H1 (cell line): ENCODE results near the gene PEX1. TPM values are rescaled to one million over a fixed set of nuclear protein-coding genes. Genes with fewer than 3 reads are reported as not detected.
A peak's percentile ranks its signal among the peaks of the same experiment; 100 is the strongest.

ENCODE experiments used
- CTCF ChIA-PET: fragments of 300-600 bp; sonication (Branson Sonifier 250); formaldehyde crosslinking; loops from one replicate; lab custom pipeline; 2021; ENCODE audit not compliant: partially characterized antibody; lab: Charles Lee
- POLR2A ChIA-PET: fragments of 300-600 bp; sonication (Branson Sonifier 250); formaldehyde crosslinking; loops from one replicate; lab custom pipeline; 2021; ENCODE audit warnings: inconsistent platforms; ENCODE audit not compliant: partially characterized antibody; lab: Charles Lee
- DNase-seq, 2 experiments: peaks; one replicate each; pipeline versions ENCODE4 v3.0.0 to v3.0.0-alpha.2; 2010 to 2022; ENCODE audit warnings: low spot score in 2 of 2, low read depth in 1 of 2, mixed read lengths in 1 of 2
- FAIRE-seq: peaks from 2 replicates; lab custom pipeline; 2011; peaks lifted over from hg19 to GRCh38; lab: Jason Lieb, UNC
- H2AFZ ChIP-seq: 2 replicates; pipeline ENCODE4 v1.8.1; 2012; ENCODE audit warnings: low read length, inconsistent platforms
- H2AK5ac ChIP-seq: 2 replicates; pipeline ENCODE4 v1.6.1; 2013; ENCODE audit warnings: low read depth, low read length
- H2BK120ac ChIP-seq: replicated peaks from 2 replicates; pipeline ENCODE3; 2013; ENCODE audit warnings: low read depth, low read length, inconsistent platforms
- H2BK12ac ChIP-seq: 2 replicates; pipeline ENCODE4 v1.6.1; 2013; ENCODE audit warnings: low read depth, low read length
- H2BK15ac ChIP-seq: 2 replicates; pipeline ENCODE4 v1.6.1; 2013; ENCODE audit warnings: low read length
- H2BK20ac ChIP-seq: 2 replicates; pipeline ENCODE4 v1.6.1; 2013; ENCODE audit warnings: low read length
- H2BK5ac ChIP-seq: 2 replicates; pipeline ENCODE4 v1.6.1; 2013; ENCODE audit warnings: low read depth, low read length
- H3K14ac ChIP-seq: 2 replicates; pipeline ENCODE4 v1.6.1; 2013; ENCODE audit warnings: inconsistent platforms; ENCODE audit not compliant: insufficient read length
- H3K18ac ChIP-seq: 2 replicates; pipeline ENCODE4 v1.6.1; 2013; ENCODE audit warnings: low read length; ENCODE audit errors: extremely low read depth
- H3K23ac ChIP-seq: 2 replicates; pipeline ENCODE4 v1.6.1; 2013; ENCODE audit warnings: inconsistent platforms; ENCODE audit not compliant: insufficient read length
- H3K23me2 ChIP-seq: 2 replicates; pipeline ENCODE4 v1.6.1; 2013; ENCODE audit warnings: low read depth, low read length
- H3K27ac ChIP-seq: 2 replicates; pipeline ENCODE4 v1.6.1; 2011; ENCODE audit warnings: low read depth, low read length, inconsistent platforms
- H3K27me3 ChIP-seq, 4 experiments: replicated peaks in 1 of 4; 1 replicate in 1 of 4; 2 replicates in 3 of 4; pipeline versions ENCODE4 v1.6.1 to v1.8.1; 2011 to 2013; ENCODE audit warnings: low read length in 3 of 4, mild to moderate bottlenecking in 3 of 4, inconsistent platforms in 2 of 4, mixed read lengths in 2 of 4, moderate library complexity in 1 of 4; ENCODE audit not compliant: control insufficient read depth in 3 of 4, insufficient read depth in 3 of 4; ENCODE audit errors: extremely low read depth in 1 of 4
- H3K36me3 ChIP-seq, 4 experiments: 2 replicates each; pipeline versions ENCODE4 v1.6.1 to v1.8.1; 2011 to 2013; ENCODE audit warnings: mild to moderate bottlenecking in 4 of 4, low read length in 3 of 4, moderate library complexity in 2 of 4, control low read depth in 1 of 4, inconsistent platforms in 1 of 4; ENCODE audit not compliant: insufficient read depth in 4 of 4, control insufficient read depth in 2 of 4
- H3K4ac ChIP-seq: replicated peaks from 2 replicates; pipeline ENCODE3; 2013; ENCODE audit warnings: low read length, low read depth, mixed read lengths, inconsistent platforms; ENCODE audit not compliant: insufficient read length
- H3K4me1 ChIP-seq, 4 experiments: replicated peaks in 1 of 4; 1 replicate in 1 of 4; 2 replicates in 3 of 4; pipeline versions ENCODE4 v1.6.1 to v1.8.1; 2011 to 2013; ENCODE audit warnings: low read length in 3 of 4, inconsistent platforms in 2 of 4, mixed read lengths in 1 of 4; ENCODE audit not compliant: insufficient read depth in 4 of 4, control insufficient read depth in 3 of 4
- H3K4me2 ChIP-seq, 2 experiments: 2 replicates each; pipeline versions ENCODE4 v1.6.1 to v1.8.1; 2011 to 2013; ENCODE audit warnings: low read depth in 2 of 2, low read length in 2 of 2, control low read depth in 1 of 2, inconsistent platforms in 1 of 2, mild to moderate bottlenecking in 1 of 2; ENCODE audit not compliant: insufficient read depth in 1 of 2
- H3K4me3 ChIP-seq, 4 experiments: fragments of 200-600, 300-600 bp in 1 of 4; sonication (generic), shearing (Covaris generic), sonication (Bioruptor Twin) in 1 of 4; 2 replicates each; pipeline versions ENCODE4 v1.5.1 to v1.8.1; 2011 to 2016; ENCODE audit warnings: low read length in 4 of 4, low read depth in 3 of 4, control low read depth in 2 of 4, inconsistent platforms in 2 of 4, mild to moderate bottlenecking in 2 of 4, mixed read lengths in 1 of 4, moderate library complexity in 1 of 4; ENCODE audit not compliant: insufficient read depth in 2 of 4; ENCODE audit errors: extremely low read depth in 1 of 4
- H3K56ac ChIP-seq: replicated peaks from 2 replicates; pipeline ENCODE3; 2013; ENCODE audit warnings: low read depth, mild to moderate bottlenecking, mixed read lengths, low read length, inconsistent platforms; ENCODE audit not compliant: insufficient read length
- H3K79me1 ChIP-seq: 2 replicates; pipeline ENCODE4 v1.6.1; 2013; ENCODE audit warnings: low read depth, low read length, control low read depth
- H3K79me2 ChIP-seq, 2 experiments: 2 replicates each; pipeline versions ENCODE4 v1.6.1 to v1.8.1; 2012 to 2013; ENCODE audit warnings: low read length in 2 of 2, mild to moderate bottlenecking in 2 of 2, inconsistent platforms in 1 of 2; ENCODE audit not compliant: insufficient read depth in 2 of 2, control insufficient read depth in 1 of 2
- H3K9ac ChIP-seq, 4 experiments: replicated peaks in 1 of 4; 1 replicate in 1 of 4; 2 replicates in 3 of 4; pipeline versions ENCODE4 v1.6.1 to v1.8.1; 2011 to 2013; ENCODE audit warnings: low read depth in 3 of 4, low read length in 3 of 4, control low read depth in 2 of 4, mild to moderate bottlenecking in 2 of 4, moderate library complexity in 2 of 4, inconsistent platforms in 1 of 4; ENCODE audit errors: extremely low read depth in 1 of 4
- H3K9me3 ChIP-seq, 2 experiments: 2 replicates each; pipeline versions ENCODE4 v1.6.1 to v1.8.1; 2012 to 2013; ENCODE audit warnings: mild to moderate bottlenecking in 2 of 2, moderate library complexity in 2 of 2, control low read depth in 1 of 2, inconsistent platforms in 1 of 2, low read depth in 1 of 2, low read length in 1 of 2, mixed read lengths in 1 of 2; ENCODE audit not compliant: insufficient read depth in 2 of 2
- H4K20me1 ChIP-seq, 2 experiments: replicated peaks in 1 of 2; 2 replicates each; pipeline versions ENCODE3 to v1.8.1; 2011 to 2013; ENCODE audit warnings: inconsistent platforms in 2 of 2, low read length in 2 of 2, mild to moderate bottlenecking in 1 of 2; ENCODE audit not compliant: insufficient read depth in 2 of 2, control insufficient read depth in 1 of 2
- H4K5ac ChIP-seq: 2 replicates; pipeline ENCODE4 v1.6.1; 2013; ENCODE audit warnings: low read length, low read depth, mixed read lengths, inconsistent platforms; ENCODE audit not compliant: insufficient read length
- H4K8ac ChIP-seq: 2 replicates; pipeline ENCODE4 v1.8.0; 2013; ENCODE audit warnings: mild to moderate bottlenecking, moderate library complexity, low read length, inconsistent platforms; ENCODE audit not compliant: insufficient read depth; ENCODE audit errors: extremely low read depth
- H4K91ac ChIP-seq: replicated peaks from 2 replicates; pipeline ENCODE3; 2013; ENCODE audit warnings: low read length, mixed read lengths, inconsistent platforms; ENCODE audit not compliant: insufficient read length
- ATF3 ChIP-seq: IDR thresholded peaks from 2 replicates; pipeline ENCODE4 v1.6.1; 2011; ENCODE audit warnings: low read depth, mild to moderate bottlenecking, low read length; ENCODE audit not compliant: insufficient read depth
- CHD2 ChIP-seq: IDR thresholded peaks from 2 replicates; pipeline ENCODE4 v1.6.1; 2012; ENCODE audit warnings: low read length, improper control_type of control experiment
- FOSL1 ChIP-seq: IDR thresholded peaks from 2 replicates; pipeline ENCODE4 v1.6.1; 2011; ENCODE audit warnings: mild to moderate bottlenecking, low read depth, low read length, moderate library complexity; ENCODE audit not compliant: insufficient read depth
- RNF2 ChIP-seq: fragments of 200-900, 300-1000 bp; sonication (generic); IDR thresholded peaks from 2 replicates; pipeline ENCODE4 v1.7.1; 2016; ENCODE audit warnings: borderline replicate concordance, low read depth, mild to moderate bottlenecking, antibody characterized with exemption, low read length; ENCODE audit not compliant: poor library complexity, severe bottlenecking; ENCODE audit errors: missing control alignments
- WGBS, 2 experiments: shearing (Covaris generic) in 1 of 2; methylation state at CpG; one replicate each; pipeline versions ENCODE4 v1.1.6 to v1.1.7; 2013 to 2015; ENCODE audit warnings: low lambda C conversion rate in 2 of 2, mixed read lengths in 2 of 2, inconsistent platforms in 1 of 2, low coverage in 1 of 2, missing lambda C conversion rate in 1 of 2; ENCODE audit not compliant: insufficient replicate concordance in 2 of 2, insufficient coverage in 1 of 2, insufficient read length in 1 of 2; ENCODE audit errors: extremely low coverage in 1 of 2, missing lambda C conversion rate in 1 of 2; 5-methylcytosine and 5-hydroxymethylcytosine counted together
- polyA plus RNA-seq, 7 experiments: library from polyadenylated mRNA; depleted of rRNA in 3 of 7; stranded (reverse) in 5 of 7; unstranded in 2 of 7; fragments of >200 nt in 5 of 7; fragments of 200-250 nt in 2 of 7; gene quantifications; 1 replicate in 5 of 7; 2 replicates in 1 of 7; 4 replicates in 1 of 7; pipeline versions ENCODE4 v1.2.1 to v1.2.3, GENCODE V29; 2011 to 2013; ENCODE audit warnings: missing spikeins in 2 of 7, mixed read lengths in 2 of 7
- total RNA-seq: library from RNA; stranded (reverse); fragmentation: NEBNext Ultra II Directional; extraction: Animal tissue kit (Norgen Biotek cat#: 25700); gene quantifications from 2 replicates; pipeline ENCODE4 v1.2.1, GENCODE V29; 2021

The PEX1 gene
- total and polyA plus RNA-seq, 2 of the 8 experiments (the other 6 are each of a cell fraction or from before 2014, with no cell fraction given): 16.4 to 23.9 TPM

GRCh38 chr7:92478095-92478494 lies 50.2 kb downstream of the PEX1 start:
- POLR2A ChIA-PET: interaction anchor here (1.4 kb wide), 1 partner anchor 10 kb away, joined by 4 read pairs; no protein-coding TSS in a partner anchor
- FAIRE-seq: no peak
- 93% methylated on average over 9 of the region's 9 CpGs; no CpG with 5 or more reads in 1 of the 2 experiments for WGBS, 2 experiments

More at GRCh38 chr7:92478095-92478494, 50.2 kb downstream of the PEX1 start:
- no peak overlapping the region for H4K91ac ChIP-seq
- no peak overlapping the region for H2BK120ac ChIP-seq
- H3K27ac ChIP-seq: no peak overlapping the region
- 0 out of 2 replicates have a peak overlapping the region, but pooled peaks have one; percentile 32 for H2BK20ac ChIP-seq
- DNase-seq: no peak
- H3K36me3 ChIP-seq: no peaks in the 10 kb centered on the region
- no peak overlapping the region for H3K9ac ChIP-seq
- H2BK15ac ChIP-seq: no peak overlapping the region
- H3K4me2 ChIP-seq: no peak overlapping the region
- H3K4me3 ChIP-seq: no peak overlapping the region
- no peak overlapping the region for H2AFZ ChIP-seq
- H3K23me2 ChIP-seq: no peaks in the 10 kb centered on the region
- H2AK5ac ChIP-seq: no peak overlapping the region
- no peaks in the 10 kb centered on the region for H4K20me1 ChIP-seq
- no peak overlapping the region for H3K14ac ChIP-seq
- H3K4ac ChIP-seq: no peak overlapping the region
- no peaks in the 10 kb centered on the region for H3K79me2 ChIP-seq
- no peaks in the 10 kb centered on the region for H3K9me3 ChIP-seq
- no peak overlapping the region for H2BK12ac ChIP-seq
- no peak overlapping the region for H3K23ac ChIP-seq
- H2BK5ac ChIP-seq: no peak overlapping the region
- TF ChIP-seq RNF2: no peak
- TF ChIP-seq FOSL1: no peak
- no peak for TF ChIP-seq CHD2
- TF ChIP-seq ATF3: no peak
- H4K8ac ChIP-seq: no peak overlapping the region
- CTCF ChIA-PET: interaction anchor here (1.0 to 1.4 kb wide), 4 partner anchors 10 to 299 kb away, joined by 3 to 7 read pairs (median 3); partner anchors contain the start of gene LRRD1
- H3K4me1 ChIP-seq: peaks cover 0 to 4% (median 0%) of the 10 kb centered on the region in 4 experiments; a peak in 1 of 7 replicates
- H4K5ac ChIP-seq: no peak overlapping the region
- no peaks in the 10 kb centered on the region for H3K27me3 ChIP-seq
- no peak overlapping the region; the same call in 1 of the 2 replicates for H3K18ac ChIP-seq
- H3K56ac ChIP-seq: no peak overlapping the region
- no peaks in the 10 kb centered on the region for H3K79me1 ChIP-seq
